Ishikawa (cell line): ENCODE measurements around the gene NTN5.
A peak's percentile ranks its signal among the peaks of the same experiment; 100 is the strongest.

ENCODE experiments used
- CEBPB ChIP-seq: IDR thresholded peaks from 2 replicates; pipeline ENCODE4 v1.6.1; 2012
- CREB1 ChIP-seq: IDR thresholded peaks from 2 replicates; pipeline ENCODE4 v1.6.1; 2012; ENCODE audit warnings: low read depth
- EGR1 ChIP-seq: IDR thresholded peaks from 2 replicates; pipeline ENCODE4 v1.6.1; 2012
- EP300 ChIP-seq: IDR thresholded peaks from 2 replicates; pipeline ENCODE4 v1.6.1; 2012; ENCODE audit warnings: borderline replicate concordance
- FOXM1 ChIP-seq: IDR thresholded peaks from 2 replicates; pipeline ENCODE4 v1.6.1; 2012; ENCODE audit warnings: low read depth, borderline replicate concordance
- NFIC ChIP-seq: IDR thresholded peaks from 2 replicates; pipeline ENCODE4 v1.6.1; 2012
- RAD21 ChIP-seq: IDR thresholded peaks from 2 replicates; pipeline ENCODE4 v1.6.1; 2012; ENCODE audit warnings: low read depth
- TAF1 ChIP-seq: IDR thresholded peaks from 2 replicates; pipeline ENCODE4 v1.6.1; 2012; ENCODE audit warnings: low read depth, mild to moderate bottlenecking
- TCF12 ChIP-seq: IDR thresholded peaks from 2 replicates; pipeline ENCODE4 v1.6.1; 2012; ENCODE audit warnings: low read depth
- TEAD4 ChIP-seq: IDR thresholded peaks from 2 replicates; pipeline ENCODE4 v1.6.1; 2012
- YY1 ChIP-seq: IDR thresholded peaks from 2 replicates; pipeline ENCODE4 v1.6.1; 2012; ENCODE audit warnings: low read depth
- ZBTB7A ChIP-seq: IDR thresholded peaks from 2 replicates; pipeline ENCODE4 v1.6.1; 2012; ENCODE audit warnings: low read depth
- TF ChIP-seq, protein P1 (sequence below): IDR thresholded peaks from 2 replicates; pipeline ENCODE4 v1.6.1; 2012
- TF ChIP-seq, protein P2 (sequence below): IDR thresholded peaks from 2 replicates; pipeline ENCODE4 v1.6.1; 2012
- TF ChIP-seq, protein P3 (sequence below): IDR thresholded peaks from 2 replicates; pipeline ENCODE4 v1.6.1; 2012; ENCODE audit warnings: low read depth, mild to moderate bottlenecking

The NTN5 gene

DNA sequence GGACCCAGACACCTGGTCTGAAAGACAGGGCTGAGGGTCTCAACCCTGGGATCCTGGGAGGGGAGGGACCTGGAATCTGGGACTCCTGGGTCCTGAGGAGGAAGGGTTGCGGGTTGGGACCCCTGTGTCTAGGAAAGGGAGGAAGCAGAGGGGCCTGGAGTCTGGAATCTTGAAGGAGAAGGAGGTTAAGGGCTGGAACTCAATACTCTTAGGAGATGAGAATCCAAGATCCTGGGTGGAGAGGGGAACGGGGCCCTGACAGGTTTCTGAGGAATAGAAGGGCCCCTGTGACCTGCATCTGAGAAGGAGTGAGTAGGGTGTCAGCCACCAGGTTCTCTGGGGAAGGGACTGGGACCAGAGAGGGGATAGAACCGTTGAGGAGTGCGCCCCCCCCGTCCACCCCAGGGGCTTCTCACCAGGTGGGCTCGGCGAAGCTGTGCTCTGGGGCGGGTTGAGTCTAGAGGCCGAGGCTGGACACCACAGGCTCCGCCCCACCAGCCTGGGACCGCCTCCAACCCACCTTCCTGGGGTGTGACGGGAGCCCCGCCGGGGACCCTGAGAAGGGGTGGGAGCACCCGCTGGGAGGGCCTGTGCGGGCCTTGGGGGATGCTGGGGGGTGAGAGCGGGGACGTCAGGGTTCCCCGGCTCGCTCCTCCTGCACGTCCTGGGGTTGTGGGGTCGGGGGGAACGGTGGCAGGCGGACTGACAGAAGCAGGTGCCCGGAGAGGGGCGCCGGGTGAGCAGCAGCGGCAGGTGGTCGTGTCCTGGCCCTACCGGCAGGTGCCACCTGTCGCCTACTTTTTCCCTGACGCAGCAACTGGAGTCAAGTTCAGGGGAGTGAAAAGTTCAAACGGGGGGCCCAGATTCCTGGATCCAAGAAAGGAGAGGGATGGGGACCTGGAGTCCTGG, 46.7 kb upstream of the NTN5 start, which contains the start of gene MAMSTR:
MAMSTR (minus strand) TSS at position 463 of the 909 bp plus-strand sequence. CDS start 694 bp downstream, outside the sequence.
- TF ChIP-seq NFIC: no peak

DNA sequence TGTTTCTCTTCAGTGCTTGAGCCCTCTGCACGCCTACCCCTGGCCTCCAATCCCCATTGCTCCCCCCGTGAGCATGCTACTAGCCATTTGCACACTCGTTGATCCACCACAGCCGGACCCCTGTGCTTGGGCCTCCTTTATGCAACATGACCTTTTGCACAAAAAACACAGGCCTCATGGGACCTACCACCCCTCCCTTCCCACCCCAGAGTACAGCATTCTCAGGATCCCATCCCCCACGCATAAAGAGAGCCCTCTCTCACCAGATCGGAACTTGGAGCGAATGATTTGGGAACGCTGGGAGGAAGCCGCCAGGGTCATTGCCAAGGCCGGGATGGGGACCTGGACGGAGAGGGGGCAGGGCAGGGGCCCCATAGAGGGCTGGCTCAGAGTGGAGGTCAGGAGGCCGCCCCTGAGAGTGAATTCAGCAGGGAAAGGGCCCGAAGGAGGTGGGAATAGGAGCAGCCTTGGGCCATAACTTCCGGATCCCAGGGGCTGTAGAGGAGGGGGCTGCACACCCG, 46.0 kb upstream of the NTN5 start:
- TF ChIP-seq, protein P1, sequence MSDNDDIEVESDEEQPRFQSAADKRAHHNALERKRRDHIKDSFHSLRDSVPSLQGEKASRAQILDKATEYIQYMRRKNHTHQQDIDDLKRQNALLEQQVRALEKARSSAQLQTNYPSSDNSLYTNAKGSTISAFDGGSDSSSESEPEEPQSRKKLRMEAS: no peak
- no peak for TF ChIP-seq TCF12

DNA sequence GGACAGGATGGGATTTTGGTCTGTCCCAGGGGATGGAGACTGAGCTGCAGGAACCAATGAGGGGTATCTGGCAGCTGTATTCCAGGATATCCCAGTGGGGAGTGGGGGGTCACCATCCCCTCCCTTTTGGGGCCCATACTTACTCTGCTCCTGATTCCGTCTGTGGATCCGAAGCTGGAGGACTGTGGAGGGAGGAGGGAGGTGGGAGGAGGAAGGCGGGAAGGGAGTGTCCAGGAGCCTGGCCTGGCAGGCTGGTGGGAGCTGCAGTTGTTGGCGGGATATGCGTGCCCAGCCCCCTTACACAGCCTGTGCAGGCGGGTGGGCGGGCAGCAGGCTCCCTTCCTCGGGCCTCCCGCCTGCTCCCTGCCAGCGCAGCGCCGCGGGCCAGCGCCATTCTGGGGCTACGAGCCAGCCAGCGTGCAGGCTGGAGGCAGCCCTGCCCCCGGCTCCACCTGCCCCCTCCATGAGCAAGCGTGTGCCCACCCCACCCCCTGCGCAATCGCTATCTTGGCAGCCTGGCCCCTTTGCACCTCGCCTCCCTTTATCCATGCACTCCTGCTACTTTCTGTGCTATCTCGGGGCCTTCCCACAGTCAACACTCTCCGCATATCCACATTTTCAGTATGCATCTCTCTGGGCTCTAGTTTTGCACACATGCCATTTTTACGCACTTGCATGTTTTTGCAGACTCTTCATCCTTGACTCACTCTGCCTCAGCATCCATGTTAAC, 43.9 kb upstream of the NTN5 start:
- TF ChIP-seq YY1: peak; percentile 59
- TF ChIP-seq EP300: no peak

DNA sequence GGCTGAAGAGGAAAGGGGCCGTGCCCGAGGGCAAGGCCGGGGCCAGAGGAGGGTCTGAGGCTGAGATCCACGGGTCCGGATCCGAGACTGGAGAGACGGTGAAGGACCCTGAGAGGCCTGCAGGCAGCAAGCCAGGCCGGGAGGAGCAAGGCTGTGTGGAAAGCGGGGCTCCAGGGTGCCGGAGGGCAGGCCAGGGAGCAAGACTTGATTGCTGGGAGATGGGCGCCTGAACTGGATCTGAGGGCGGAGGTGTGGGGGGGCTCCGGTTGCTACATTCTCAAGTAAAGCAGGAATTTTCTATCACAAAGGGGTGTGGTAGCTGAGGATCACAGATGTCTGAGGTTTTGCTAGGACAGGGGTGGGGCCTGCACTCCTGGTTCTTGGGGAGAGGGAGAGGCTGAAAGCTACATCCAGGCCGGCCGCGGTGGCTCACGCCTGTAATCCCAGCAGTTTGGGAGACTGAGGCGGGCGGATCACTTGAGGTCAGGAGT, 42.9 kb upstream of the NTN5 start:
- TF ChIP-seq TAF1 (no peak), RAD21 (no peak), FOXM1 (no peak), CEBPB (no peak), TEAD4 (no peak), NFIC (no peak), YY1 (no peak), EP300 (no peak), ZBTB7A (no peak), CREB1 (no peak), TCF12 (no peak), EGR1 (no peak)
- TF ChIP-seq, protein P2, sequence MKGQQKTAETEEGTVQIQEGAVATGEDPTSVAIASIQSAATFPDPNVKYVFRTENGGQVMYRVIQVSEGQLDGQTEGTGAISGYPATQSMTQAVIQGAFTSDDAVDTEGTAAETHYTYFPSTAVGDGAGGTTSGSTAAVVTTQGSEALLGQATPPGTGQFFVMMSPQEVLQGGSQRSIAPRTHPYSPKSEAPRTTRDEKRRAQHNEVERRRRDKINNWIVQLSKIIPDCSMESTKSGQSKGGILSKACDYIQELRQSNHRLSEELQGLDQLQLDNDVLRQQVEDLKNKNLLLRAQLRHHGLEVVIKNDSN: no peak
- TF ChIP-seq, protein P3, sequence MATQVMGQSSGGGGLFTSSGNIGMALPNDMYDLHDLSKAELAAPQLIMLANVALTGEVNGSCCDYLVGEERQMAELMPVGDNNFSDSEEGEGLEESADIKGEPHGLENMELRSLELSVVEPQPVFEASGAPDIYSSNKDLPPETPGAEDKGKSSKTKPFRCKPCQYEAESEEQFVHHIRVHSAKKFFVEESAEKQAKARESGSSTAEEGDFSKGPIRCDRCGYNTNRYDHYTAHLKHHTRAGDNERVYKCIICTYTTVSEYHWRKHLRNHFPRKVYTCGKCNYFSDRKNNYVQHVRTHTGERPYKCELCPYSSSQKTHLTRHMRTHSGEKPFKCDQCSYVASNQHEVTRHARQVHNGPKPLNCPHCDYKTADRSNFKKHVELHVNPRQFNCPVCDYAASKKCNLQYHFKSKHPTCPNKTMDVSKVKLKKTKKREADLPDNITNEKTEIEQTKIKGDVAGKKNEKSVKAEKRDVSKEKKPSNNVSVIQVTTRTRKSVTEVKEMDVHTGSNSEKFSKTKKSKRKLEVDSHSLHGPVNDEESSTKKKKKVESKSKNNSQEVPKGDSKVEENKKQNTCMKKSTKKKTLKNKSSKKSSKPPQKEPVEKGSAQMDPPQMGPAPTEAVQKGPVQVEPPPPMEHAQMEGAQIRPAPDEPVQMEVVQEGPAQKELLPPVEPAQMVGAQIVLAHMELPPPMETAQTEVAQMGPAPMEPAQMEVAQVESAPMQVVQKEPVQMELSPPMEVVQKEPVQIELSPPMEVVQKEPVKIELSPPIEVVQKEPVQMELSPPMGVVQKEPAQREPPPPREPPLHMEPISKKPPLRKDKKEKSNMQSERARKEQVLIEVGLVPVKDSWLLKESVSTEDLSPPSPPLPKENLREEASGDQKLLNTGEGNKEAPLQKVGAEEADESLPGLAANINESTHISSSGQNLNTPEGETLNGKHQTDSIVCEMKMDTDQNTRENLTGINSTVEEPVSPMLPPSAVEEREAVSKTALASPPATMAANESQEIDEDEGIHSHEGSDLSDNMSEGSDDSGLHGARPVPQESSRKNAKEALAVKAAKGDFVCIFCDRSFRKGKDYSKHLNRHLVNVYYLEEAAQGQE: no peak
- TF ChIP-seq, protein P1: no peak

DNA sequence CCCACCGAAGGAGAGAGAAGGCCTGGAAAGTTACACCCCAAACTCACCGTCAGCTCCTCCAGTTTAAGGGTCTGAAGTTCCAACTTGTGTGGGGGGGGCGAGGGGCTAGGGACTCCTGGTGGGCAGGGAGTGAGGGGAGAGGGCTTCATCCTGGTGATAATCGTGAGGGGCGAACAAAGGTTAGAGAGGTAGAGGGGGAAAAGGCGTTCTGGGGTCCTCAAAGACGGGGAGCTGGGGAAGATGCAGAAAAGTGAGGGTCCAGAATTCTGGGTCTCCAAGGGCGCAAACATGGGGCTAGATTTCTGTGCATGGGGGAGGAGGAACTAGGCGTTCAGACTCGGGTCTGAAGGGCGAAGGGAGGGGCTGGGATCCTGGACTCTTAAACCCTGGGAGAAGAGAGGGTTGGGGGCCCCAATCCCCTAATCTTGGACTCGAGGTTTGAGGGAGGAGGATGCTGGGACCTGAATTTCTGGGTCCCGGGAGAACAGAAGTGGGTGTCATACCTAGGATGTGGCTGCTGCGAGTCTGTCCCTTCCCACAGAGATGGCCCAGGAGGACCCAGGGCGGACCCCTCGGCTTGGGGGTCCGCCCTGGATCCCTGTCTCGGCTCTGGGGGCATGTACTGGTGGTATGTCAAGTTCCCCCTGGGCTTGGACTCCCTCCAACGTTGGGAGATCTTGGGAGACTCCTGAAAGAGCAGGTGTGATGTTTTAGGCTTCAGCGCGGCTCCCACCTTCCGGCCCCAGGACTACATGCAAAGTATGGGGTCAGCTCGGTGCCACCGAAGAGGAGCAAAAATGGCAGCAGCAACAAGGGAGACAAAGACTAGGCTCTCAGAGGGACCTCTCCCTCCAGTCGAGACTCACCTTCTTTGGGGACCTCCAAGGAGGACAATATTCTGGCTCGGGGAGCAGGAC, 42.2 kb upstream of the NTN5 start:
- TF ChIP-seq EGR1: no peak
- TF ChIP-seq TAF1: no peak
- no peak for TF ChIP-seq TCF12

DNA sequence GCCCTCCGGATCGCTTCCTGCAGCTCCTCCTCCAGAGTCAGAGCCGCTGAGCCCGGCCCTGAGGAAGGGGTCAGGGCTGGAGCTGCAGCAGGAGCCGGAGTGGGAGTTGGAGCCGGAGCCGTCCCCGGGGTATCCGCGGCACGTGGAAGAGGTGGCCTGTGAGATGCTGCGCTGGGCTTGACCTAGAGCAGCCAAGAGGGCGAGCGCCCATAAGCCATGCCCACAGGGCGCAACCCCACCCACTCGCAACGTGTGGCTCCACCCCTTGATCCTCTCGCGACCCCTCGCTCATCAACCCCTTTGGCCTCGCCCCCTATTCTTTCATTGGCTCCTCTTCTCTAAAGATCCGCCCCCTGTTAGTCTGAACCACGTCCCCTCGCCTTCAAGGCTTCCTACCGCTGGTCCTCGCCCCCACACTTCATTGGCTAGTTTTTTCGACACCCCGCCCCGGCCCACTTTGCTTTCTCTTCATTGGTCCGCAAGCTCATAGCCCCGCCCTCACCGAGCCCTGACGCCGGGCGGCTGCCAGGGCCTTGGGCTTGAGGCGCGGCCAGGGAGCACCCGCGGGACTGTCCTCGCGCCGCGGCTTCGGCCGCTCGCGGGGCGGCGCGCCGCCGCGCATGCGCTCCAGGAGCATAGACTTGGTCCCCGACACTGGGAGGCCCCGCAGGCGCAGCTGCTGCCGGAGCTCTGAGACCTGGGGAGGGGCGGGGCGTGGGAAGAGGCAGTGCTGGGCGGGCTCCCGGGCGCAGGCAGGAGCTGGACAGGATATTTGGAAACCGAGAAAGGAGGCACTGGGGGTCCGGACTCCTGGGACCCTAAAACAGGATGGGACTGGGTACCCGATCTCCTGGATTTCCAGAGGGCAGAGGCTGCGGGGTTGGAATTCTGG, 41.3 kb upstream of the NTN5 start:
- peak; percentile 44; the same call in 1 of the 2 replicates for TF ChIP-seq TAF1
- no peak for TF ChIP-seq YY1
- 0 out of 2 replicates have a peak, but pooled peaks have one; percentile 15 for TF ChIP-seq TCF12
- TF ChIP-seq, protein P3: no peak
- TF ChIP-seq, protein P2: no peak
- TF ChIP-seq CEBPB: no peak
- TF ChIP-seq CREB1: 0 out of 2 replicates have a peak, but pooled peaks have one; percentile 30
- no peak for TF ChIP-seq NFIC
- TF ChIP-seq, protein P1: peak; percentile 63
- TF ChIP-seq EGR1: no peak
- no peak for TF ChIP-seq FOXM1
- no peak; the same call in 1 of the 2 replicates for TF ChIP-seq RAD21
- TF ChIP-seq EP300: no peak
- no peak for TF ChIP-seq TEAD4
- TF ChIP-seq ZBTB7A: peak; percentile 31; the same call in 1 of the 2 replicates
